ENCODE data around the gene EIF1. TPM values are rescaled to one million over a fixed set of nuclear protein-coding genes. Genes with fewer than 3 reads are reported as not detected.
"Not testable (repeated sequence)": the region's sequence is repeated elsewhere in the genome, so short reads cannot be mapped to it uniquely, and the experiment has no call there.

EIF1 gene
- total RNA-seq, 4 donors from 2014 or later: 222 to 842 (median 375) TPM

DNA sequence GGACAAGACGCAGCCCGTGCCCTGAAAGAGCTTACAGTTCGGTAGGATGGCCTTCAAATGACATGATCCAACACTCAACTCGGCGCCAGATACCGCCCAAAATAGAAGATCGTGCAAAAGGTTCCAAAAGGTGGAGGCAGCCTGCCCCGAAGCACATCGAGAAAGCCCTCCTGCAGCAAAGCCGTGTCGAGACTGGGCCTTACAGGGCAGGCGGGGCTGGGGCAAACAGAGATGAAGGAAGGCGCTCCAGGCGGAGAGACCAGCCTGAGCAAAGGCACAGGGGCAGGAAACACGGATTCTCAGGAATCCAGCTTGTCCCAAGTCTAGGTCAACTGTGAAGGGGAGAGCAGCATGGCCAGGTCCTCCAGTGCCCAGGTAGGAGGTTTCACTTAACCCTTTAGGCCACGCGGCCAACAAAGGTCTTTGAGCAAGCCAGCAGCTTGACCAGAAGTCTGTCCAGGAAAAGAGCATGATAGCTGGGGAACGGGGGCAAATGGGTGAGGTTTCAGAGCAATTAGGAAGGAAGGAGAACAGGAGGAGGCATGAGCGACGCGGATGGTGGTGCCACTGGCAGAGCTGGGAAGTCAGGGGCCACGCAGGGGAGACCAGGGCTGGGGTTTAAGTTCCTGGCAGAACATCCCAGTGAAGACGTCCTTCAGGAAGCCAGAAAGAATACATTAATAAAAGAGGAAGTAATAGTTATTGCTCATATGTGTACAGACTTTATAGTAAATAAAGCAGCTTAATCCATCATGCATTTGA is 21.2 kb upstream of the EIF1 start:
- H3K4me1 ChIP-seq: peaks cover 0 to 21% of the 10 kb centered on the region in 2 donors
- ATAC-seq (peak in 1 of 2 donors; percentile 4), DNase-seq (no peak)
- H3K36me3 ChIP-seq: no peaks in the 10 kb centered on the region
- in situ Hi-C loops (cut with MboI; ENCODE audit: low sequenced_read_pairs in 4 of 4) (loop anchor here (5.0 to 25.0 kb wide), 7 partner anchors 113 to 1055 kb away; partner anchors contain the start of gene KRT10 (in 1 of the 4)), intact Hi-C loops (cut with DNase I; ENCODE audit: low total_unique reads) (loop anchor here (2.0 to 5.0 kb wide), 4 partner anchors 21 to 865 kb away; partner anchors contain the start of gene EIF1)
- H3K9me3 ChIP-seq: no peaks in the 10 kb centered on the region
- TF ChIP-seq, protein P1, sequence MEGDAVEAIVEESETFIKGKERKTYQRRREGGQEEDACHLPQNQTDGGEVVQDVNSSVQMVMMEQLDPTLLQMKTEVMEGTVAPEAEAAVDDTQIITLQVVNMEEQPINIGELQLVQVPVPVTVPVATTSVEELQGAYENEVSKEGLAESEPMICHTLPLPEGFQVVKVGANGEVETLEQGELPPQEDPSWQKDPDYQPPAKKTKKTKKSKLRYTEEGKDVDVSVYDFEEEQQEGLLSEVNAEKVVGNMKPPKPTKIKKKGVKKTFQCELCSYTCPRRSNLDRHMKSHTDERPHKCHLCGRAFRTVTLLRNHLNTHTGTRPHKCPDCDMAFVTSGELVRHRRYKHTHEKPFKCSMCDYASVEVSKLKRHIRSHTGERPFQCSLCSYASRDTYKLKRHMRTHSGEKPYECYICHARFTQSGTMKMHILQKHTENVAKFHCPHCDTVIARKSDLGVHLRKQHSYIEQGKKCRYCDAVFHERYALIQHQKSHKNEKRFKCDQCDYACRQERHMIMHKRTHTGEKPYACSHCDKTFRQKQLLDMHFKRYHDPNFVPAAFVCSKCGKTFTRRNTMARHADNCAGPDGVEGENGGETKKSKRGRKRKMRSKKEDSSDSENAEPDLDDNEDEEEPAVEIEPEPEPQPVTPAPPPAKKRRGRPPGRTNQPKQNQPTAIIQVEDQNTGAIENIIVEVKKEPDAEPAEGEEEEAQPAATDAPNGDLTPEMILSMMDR (IDR thresholded peaks at IDR 0.05 in 4 of 5, conservative IDR thresholded peaks at IDR 0.05 in 1 of 5): peak in 1 of 5 experiments; percentile 41
- no peak for TF ChIP-seq POLR2A (IDR thresholded peaks at IDR 0.05)
- H3K27me3 ChIP-seq: no peaks in the 10 kb centered on the region
- peak overlapping the region in 2 of 4 donors; percentile 63 to 71 for H3K4me3 ChIP-seq
- peak overlapping the region; percentile 77 to 86 (median 82) for H3K27ac ChIP-seq

DNA sequence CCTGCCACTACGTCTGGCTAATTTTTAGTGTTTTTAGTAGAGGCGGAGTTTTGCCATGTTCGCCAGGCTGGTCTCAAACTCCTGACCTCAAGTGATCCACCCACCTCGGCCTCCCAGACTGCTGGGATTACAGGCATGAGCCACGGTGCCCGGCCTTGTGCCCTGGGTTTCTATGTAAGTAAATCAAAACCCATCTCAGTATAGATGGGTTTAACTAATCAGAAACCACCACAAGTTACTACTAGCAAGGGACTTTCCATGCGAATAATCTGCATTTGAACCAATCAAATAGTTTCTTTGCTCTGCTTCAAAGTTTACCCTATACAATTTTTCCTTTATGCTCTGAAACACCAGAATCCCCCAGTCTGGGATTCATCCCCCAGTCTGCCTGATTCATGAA is 16.5 kb upstream of the EIF1 start:
- TF ChIP-seq, protein P1 (IDR thresholded peaks at IDR 0.05 in 4 of 5, conservative IDR thresholded peaks at IDR 0.05 in 1 of 5): no peak
- Histone ChIP-seq H3K27ac (no peak overlapping the region), H3K4me3 (no peak overlapping the region), H3K36me3 (no peaks in the 10 kb centered on the region), H3K4me1 (peaks cover 0 to 3% of the 10 kb centered on the region in 2 donors), H3K27me3 (peaks cover 0 to 4% (median 0%) of the 10 kb centered on the region in 3 donors), H3K9me3 (no peaks in the 10 kb centered on the region)
- ATAC-seq (no peak), DNase-seq (no peak)
- in situ Hi-C loops (cut with MboI; ENCODE audit: low sequenced_read_pairs in 4 of 4): loop anchor here in 2 of 4 donors (10.0 to 25.0 kb wide), 3 partner anchors 857 to 1060 kb away; partner anchors contain the start of gene KRT10 (in 1 of the 2)
- intact Hi-C loops (cut with DNase I; ENCODE audit: low total_unique reads): no loop called here

DNA sequence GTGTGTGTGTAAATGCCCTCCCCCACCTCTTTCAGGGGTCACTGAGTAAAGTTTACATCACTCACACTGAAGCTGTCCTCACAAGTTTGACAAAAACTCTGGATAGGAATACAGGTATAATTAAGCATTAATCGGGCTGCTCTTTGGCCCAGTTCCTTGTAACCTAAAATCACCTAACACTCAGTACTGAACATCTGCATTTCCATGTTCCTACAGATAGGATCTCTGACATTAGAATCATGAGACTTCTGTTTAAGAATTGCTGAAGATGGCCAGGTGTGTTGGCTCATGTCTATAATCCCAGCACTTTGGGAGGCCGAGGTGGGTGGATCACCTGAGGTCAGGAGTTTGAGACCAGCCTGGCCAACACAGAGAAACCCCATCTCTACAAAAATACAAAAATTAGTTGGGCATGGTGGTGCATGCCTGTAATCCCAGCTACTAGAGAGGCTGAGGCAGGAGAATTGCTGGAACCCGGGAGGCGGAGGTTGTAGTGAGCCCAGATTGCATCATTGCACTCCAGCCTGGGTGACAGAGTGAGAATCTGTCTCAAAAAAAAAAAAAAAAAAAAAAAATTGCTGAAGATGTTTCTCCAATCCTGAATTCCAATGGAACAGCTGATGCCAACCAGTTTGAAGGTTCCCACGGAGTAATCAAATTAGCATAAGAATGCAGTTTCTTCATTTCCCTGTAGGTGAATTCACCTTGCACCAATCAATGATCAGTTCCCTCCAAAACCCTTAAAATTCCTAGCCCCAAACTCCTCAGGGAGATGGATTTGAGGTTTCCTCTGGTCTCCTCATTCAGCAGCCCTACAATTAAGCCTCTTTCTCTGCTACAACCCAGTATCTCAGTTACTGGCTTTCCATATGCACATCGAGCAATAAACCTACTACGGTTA is 13.3 kb upstream of the EIF1 start:
- H3K9me3 ChIP-seq; DNase-seq; ATAC-seq; H3K4me3 ChIP-seq; H3K27ac ChIP-seq; H3K27me3 ChIP-seq; intact Hi-C loops (cut with DNase I; ENCODE audit: low total_unique reads); H3K4me1 ChIP-seq; H3K36me3 ChIP-seq: not testable (repeated sequence)
- in situ Hi-C loops (cut with MboI; ENCODE audit: low sequenced_read_pairs in 4 of 4): loop anchor here in 1 of 4 donors (10.0 kb wide), 1 partner anchor 861 kb away; no protein-coding TSS in a partner anchor

DNA sequence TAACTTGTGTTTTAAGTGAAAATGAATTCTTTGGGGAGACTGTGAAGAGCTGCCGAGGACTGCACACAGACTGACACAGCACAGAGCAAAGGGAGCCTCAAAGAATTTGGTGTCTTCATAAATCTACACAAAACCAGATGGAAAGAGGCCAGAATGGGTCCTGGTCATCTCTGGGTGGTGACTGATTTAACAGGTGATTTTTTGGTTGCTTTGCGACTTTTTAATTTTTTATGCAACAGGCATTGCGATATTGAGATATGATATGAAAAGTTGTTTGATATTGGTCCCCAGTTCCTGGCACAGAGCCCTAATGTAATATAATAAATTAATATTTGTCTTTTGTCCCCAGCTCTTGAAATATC is 12.6 kb upstream of the EIF1 start:
- Histone ChIP-seq H3K36me3 (no peaks in the 10 kb centered on the region), H3K27ac (no peak overlapping the region), H3K9me3 (no peaks in the 10 kb centered on the region), H3K4me3 (no peak overlapping the region), H3K4me1 (no peaks in the 10 kb centered on the region), H3K27me3 (peaks cover 0 to 4% (median 0%) of the 10 kb centered on the region in 3 donors)
- TF ChIP-seq, protein P1 (IDR thresholded peaks at IDR 0.05 in 4 of 5, conservative IDR thresholded peaks at IDR 0.05 in 1 of 5): no peak
- TF ChIP-seq POLR2A (IDR thresholded peaks at IDR 0.05): no peak
- in situ Hi-C loops (cut with MboI; ENCODE audit: low sequenced_read_pairs in 4 of 4): loop anchor here in 1 of 4 donors (10.0 kb wide), 1 partner anchor 861 kb away; no protein-coding TSS in a partner anchor
- DNase-seq (no peak), ATAC-seq (no peak)
- intact Hi-C loops (cut with DNase I; ENCODE audit: low total_unique reads): no loop called here

Data from gastrocnemius medialis (tissue), 4 donors.